GM20431 (cell line): ENCODE measurements around the gene WNT6.

ENCODE experiments used
- in situ Hi-C: fragments of 300-500 bp; cut with MseI, MboI; formaldehyde crosslinking; loops from one replicate; pipeline ENCODE4 v1.15.0; 2020; ENCODE audit warnings: low sequenced_read_pairs; ENCODE audit not compliant: unreplicated experiment

The WNT6 gene

GRCh38 chr2:218859556-218859987, at the start of gene WNT6:
Gene WNT6, plus strand, starts transcription at chr2:218859805. Its CDS starts 233 bp downstream, at chr2:218860038.
- in situ Hi-C loops: no loop called here

- in situ Hi-C loops: no loop called here
Measured at GRCh38 chr2:218810256-218810655, 49.3 kb upstream of the WNT6 start.

GRCh38 chr2:218811382-218811781, 48.2 kb upstream of the WNT6 start:
- in situ Hi-C loops: no loop called here

GRCh38 chr2:218812096-218812815, 47.3 kb upstream of the WNT6 start:
- in situ Hi-C loops: no loop called here

- in situ Hi-C loops: no loop called here
Measured at GRCh38 chr2:218812861-218813260, 46.7 kb upstream of the WNT6 start.

GRCh38 chr2:218813771-218814460, 45.7 kb upstream of the WNT6 start:
- in situ Hi-C loops: no loop called here

GRCh38 chr2:218814540-218815243, 44.9 kb upstream of the WNT6 start:
- in situ Hi-C loops: no loop called here

- in situ Hi-C loops: no loop called here
Measured at GRCh38 chr2:218815244-218815637, 44.4 kb upstream of the WNT6 start.

- in situ Hi-C loops: no loop called here
Measured at GRCh38 chr2:218815649-218816048, 44.0 kb upstream of the WNT6 start.

- in situ Hi-C loops: no loop called here
Measured at GRCh38 chr2:218816561-218817011, 43.0 kb upstream of the WNT6 start.

- in situ Hi-C loops: no loop called here
Measured at GRCh38 chr2:218819093-218819492, 40.5 kb upstream of the WNT6 start.

- in situ Hi-C loops: no loop called here
Measured at GRCh38 chr2:218820746-218821369, 38.7 kb upstream of the WNT6 start.

GRCh38 chr2:218821605-218822211, 37.9 kb upstream of the WNT6 start:
- in situ Hi-C loops: no loop called here

GRCh38 chr2:218822622-218823021, 37.0 kb upstream of the WNT6 start:
- in situ Hi-C loops: no loop called here

GRCh38 chr2:218823196-218823855, 36.3 kb upstream of the WNT6 start:
- in situ Hi-C loops: no loop called here

- in situ Hi-C loops: no loop called here
Measured at GRCh38 chr2:218824004-218824403, 35.6 kb upstream of the WNT6 start.

GRCh38 chr2:218826791-218827190, 32.8 kb upstream of the WNT6 start:
- in situ Hi-C loops: loop anchor here (25.0 kb wide), 2 partner anchors 164 to 414 kb away; partner anchors contain the start of genes BCS1L, RNF25, STK36 and VIL1

- in situ Hi-C loops: loop anchor here (25.0 kb wide), 2 partner anchors 166 to 416 kb away; partner anchors contain the start of genes BCS1L, RNF25, STK36 and VIL1
Measured at GRCh38 chr2:218827701-218828476, 31.7 kb upstream of the WNT6 start.

GRCh38 chr2:218828477-218828778, 31.2 kb upstream of the WNT6 start:
- in situ Hi-C loops: loop anchor here (25.0 kb wide), 2 partner anchors 166 to 416 kb away; partner anchors contain the start of genes BCS1L, RNF25, STK36 and VIL1
